OCI-LY1 (cell line): ENCODE results near the gene UNC13C.

Experiments used
- H2AFZ ChIP-seq: fragments of 200-600 bp; sonication (generic), shearing (Covaris generic); 2 replicates; pipeline ENCODE4 v1.6.0; 2014; ENCODE audit warnings: antibody characterized with exemption, mild to moderate bottlenecking, low read length
- H3F3A ChIP-seq: fragments of 200-600 bp; sonication (generic), shearing (Covaris generic); 2 replicates; pipeline ENCODE4 v1.6.0; 2014; ENCODE audit warnings: mild to moderate bottlenecking, antibody characterized with exemption, low read length, moderate library complexity; ENCODE audit not compliant: insufficient read depth
- H3K27ac ChIP-seq: fragments of 200-600 bp; sonication (generic); 2 replicates; pipeline ENCODE4 v1.5.1; 2014; ENCODE audit warnings: low read length, mixed run types, mild to moderate bottlenecking, low read depth; ENCODE audit not compliant: poor library complexity, severe bottlenecking
- H3K27me3 ChIP-seq: fragments of 200-600 bp; sonication (generic); 2 replicates; pipeline ENCODE4 v1.6.0; 2014; ENCODE audit warnings: antibody characterized with exemption, mild to moderate bottlenecking, low read length, moderate library complexity; ENCODE audit not compliant: insufficient read depth
- H3K36me3 ChIP-seq: fragments of 200-600 bp; sonication (generic); 2 replicates; pipeline ENCODE4 v1.6.1; 2014; ENCODE audit warnings: mild to moderate bottlenecking, antibody characterized with exemption, low read length, moderate library complexity, mixed read lengths; ENCODE audit not compliant: insufficient read depth
- H3K4me1 ChIP-seq: fragments of 200-600 bp; sonication (generic); 2 replicates; pipeline ENCODE4 v1.5.1; 2014; ENCODE audit warnings: mild to moderate bottlenecking, low read length, moderate library complexity; ENCODE audit not compliant: insufficient read depth, severe bottlenecking
- H3K4me2 ChIP-seq: fragments of 200-600 bp; sonication (generic), shearing (Covaris generic); 2 replicates; pipeline ENCODE4 v1.6.1; 2014; ENCODE audit warnings: low read length
- H3K4me3 ChIP-seq: fragments of 200-600 bp; sonication (generic); 2 replicates; pipeline ENCODE4 v1.5.1; 2014; ENCODE audit warnings: low read length, low read depth, mild to moderate bottlenecking, mixed read lengths; ENCODE audit not compliant: poor library complexity, severe bottlenecking
- H3K79me2 ChIP-seq: fragments of 200-600 bp; shearing (Covaris generic); 2 replicates; pipeline ENCODE4 v1.6.1; 2016; ENCODE audit warnings: mixed run types, low read length, mixed read lengths; ENCODE audit not compliant: insufficient read depth
- H3K9ac ChIP-seq: fragments of 200-600 bp; sonication (generic), shearing (Covaris generic); 2 replicates; pipeline ENCODE4 v1.6.1; 2014; ENCODE audit warnings: mild to moderate bottlenecking, low read length, mixed read lengths
- H3K9me2 ChIP-seq: fragments of 200-600 bp; sonication (generic), shearing (Covaris generic); 2 replicates; pipeline ENCODE4 v1.6.1; 2014; ENCODE audit warnings: low read depth, mild to moderate bottlenecking, low read length, mixed read lengths
- H3K9me3 ChIP-seq: fragments of 200-600 bp; shearing (Covaris generic); 2 replicates; pipeline ENCODE4 v1.6.1; 2014; ENCODE audit warnings: low read length, mixed read lengths
- H4K20me1 ChIP-seq: fragments of 200-600 bp; sonication (generic), shearing (Covaris generic); 2 replicates; pipeline ENCODE4 v1.6.0; 2016; ENCODE audit warnings: mild to moderate bottlenecking, low read length; ENCODE audit not compliant: insufficient read depth
- EZH2 ChIP-seq: fragments of 200-600 bp; sonication (generic), shearing (Covaris generic); IDR thresholded peaks from 2 replicates; pipeline ENCODE4 v1.8.0; 2017; ENCODE audit warnings: borderline replicate concordance, mixed run types, mild to moderate bottlenecking, antibody characterized with exemption, low read length, moderate library complexity, mixed read lengths
- TF ChIP-seq, protein P1 (sequence below): fragments of 200-600 bp; sonication (generic), shearing (Covaris generic); IDR thresholded peaks from 2 replicates; pipeline ENCODE4 v1.5.1; 2017; ENCODE audit warnings: mild to moderate bottlenecking, antibody characterized with exemption, low read length, moderate library complexity, mixed read lengths

Gene UNC13C

DNA sequence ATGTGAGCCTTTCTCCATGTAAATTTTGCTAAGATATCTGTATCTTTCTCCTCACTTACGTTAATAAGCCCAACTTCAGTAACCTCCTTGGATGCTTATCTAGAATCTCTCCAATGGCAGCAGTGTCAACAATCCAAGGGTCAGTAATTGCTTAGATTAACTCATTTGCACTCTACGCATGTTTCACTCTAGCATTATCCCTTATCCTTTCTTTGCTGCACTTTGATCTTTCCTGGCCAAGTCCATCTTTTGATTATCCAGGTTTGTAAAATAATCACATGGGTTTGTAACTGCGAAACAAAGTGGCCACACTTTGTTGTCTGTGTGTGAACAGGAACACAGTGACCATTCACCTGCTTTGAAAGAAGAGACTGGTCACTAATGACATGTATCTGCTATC is 640.9 kb downstream of the UNC13C start:
- peaks cover 11% of the 10 kb centered on the region for H3K4me1 ChIP-seq
- H3K4me2 ChIP-seq = no peak overlapping the region
- no peak for TF ChIP-seq EZH2
- no peaks in the 10 kb centered on the region for H4K20me1 ChIP-seq
- H3F3A ChIP-seq = no peaks in the 10 kb centered on the region
- no peak overlapping the region for H3K27ac ChIP-seq
- no peak overlapping the region for H2AFZ ChIP-seq
- no peaks in the 10 kb centered on the region for H3K9me3 ChIP-seq
- H3K36me3 ChIP-seq = no peaks in the 10 kb centered on the region
- H3K9ac ChIP-seq = no peak overlapping the region
- H3K9me2 ChIP-seq = no peaks in the 10 kb centered on the region; the same call in 1 of the 2 replicates
- H3K27me3 ChIP-seq = no peaks in the 10 kb centered on the region
- H3K4me3 ChIP-seq = no peak overlapping the region
- H3K79me2 ChIP-seq = no peaks in the 10 kb centered on the region

DNA sequence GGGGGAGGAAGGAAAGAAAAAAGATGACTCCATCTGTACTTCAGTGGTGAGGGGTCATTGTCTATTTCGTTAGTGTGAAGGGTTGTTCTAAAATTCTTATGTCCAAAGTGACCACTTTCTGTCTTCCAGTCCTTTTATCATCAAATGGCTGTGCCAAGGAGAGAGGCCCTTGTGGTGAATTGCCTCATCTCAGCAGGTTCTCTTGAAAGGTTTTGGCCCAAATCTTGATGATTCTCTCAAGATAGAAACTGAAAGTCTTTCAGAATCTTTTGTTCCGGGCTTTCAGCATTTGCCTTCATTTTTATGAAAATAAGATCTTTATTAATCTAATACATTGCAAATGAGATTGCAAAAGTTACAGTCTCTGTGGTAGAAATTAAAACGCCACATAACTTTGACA is 642.7 kb downstream of the UNC13C start:
- Histone ChIP-seq H3K27me3 (no peaks in the 10 kb centered on the region), H3K4me1 (peaks cover 11% of the 10 kb centered on the region), H3K9me2 (no peaks in the 10 kb centered on the region; the same call in 1 of the 2 replicates), H3K9me3 (no peaks in the 10 kb centered on the region), H3K9ac (no peak overlapping the region), H4K20me1 (no peaks in the 10 kb centered on the region), H3K79me2 (no peaks in the 10 kb centered on the region), H2AFZ (no peak overlapping the region), H3K4me2 (peak overlapping the region; percentile 29), H3K27ac (no peak overlapping the region), H3F3A (no peaks in the 10 kb centered on the region), H3K4me3 (no peak overlapping the region), H3K36me3 (no peaks in the 10 kb centered on the region)
- TF ChIP-seq, protein P1, sequence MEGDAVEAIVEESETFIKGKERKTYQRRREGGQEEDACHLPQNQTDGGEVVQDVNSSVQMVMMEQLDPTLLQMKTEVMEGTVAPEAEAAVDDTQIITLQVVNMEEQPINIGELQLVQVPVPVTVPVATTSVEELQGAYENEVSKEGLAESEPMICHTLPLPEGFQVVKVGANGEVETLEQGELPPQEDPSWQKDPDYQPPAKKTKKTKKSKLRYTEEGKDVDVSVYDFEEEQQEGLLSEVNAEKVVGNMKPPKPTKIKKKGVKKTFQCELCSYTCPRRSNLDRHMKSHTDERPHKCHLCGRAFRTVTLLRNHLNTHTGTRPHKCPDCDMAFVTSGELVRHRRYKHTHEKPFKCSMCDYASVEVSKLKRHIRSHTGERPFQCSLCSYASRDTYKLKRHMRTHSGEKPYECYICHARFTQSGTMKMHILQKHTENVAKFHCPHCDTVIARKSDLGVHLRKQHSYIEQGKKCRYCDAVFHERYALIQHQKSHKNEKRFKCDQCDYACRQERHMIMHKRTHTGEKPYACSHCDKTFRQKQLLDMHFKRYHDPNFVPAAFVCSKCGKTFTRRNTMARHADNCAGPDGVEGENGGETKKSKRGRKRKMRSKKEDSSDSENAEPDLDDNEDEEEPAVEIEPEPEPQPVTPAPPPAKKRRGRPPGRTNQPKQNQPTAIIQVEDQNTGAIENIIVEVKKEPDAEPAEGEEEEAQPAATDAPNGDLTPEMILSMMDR = no peak
- no peak for TF ChIP-seq EZH2

DNA sequence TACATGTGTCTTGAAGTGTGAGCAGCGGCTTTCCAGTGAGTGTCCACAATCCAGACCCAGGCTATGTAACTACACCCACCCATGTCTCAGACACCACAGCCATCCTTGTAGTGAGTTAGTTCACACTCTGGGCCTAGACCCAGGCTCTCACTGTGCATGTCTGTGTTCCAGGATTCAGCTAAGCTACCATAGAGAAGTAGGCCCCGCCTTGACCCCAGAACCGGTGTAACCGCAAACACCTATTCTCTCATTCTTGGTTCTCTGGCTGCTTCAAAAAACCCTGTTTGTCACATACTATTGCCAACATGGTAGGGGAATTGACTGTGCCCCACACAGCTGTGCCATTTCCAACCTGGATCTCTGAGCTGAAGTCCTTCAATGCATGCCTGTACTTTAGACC is 657.9 kb downstream of the UNC13C start:
- no peak overlapping the region for H3K4me2 ChIP-seq
- no peaks in the 10 kb centered on the region for H3K79me2 ChIP-seq
- TF ChIP-seq EZH2 = no peak
- TF ChIP-seq, protein P1 = no peak
- H3K4me3 ChIP-seq = no peak overlapping the region
- no peaks in the 10 kb centered on the region for H3K9me2 ChIP-seq
- H3K9me3 ChIP-seq = no peaks in the 10 kb centered on the region
- H3K4me1 ChIP-seq = no peaks in the 10 kb centered on the region
- no peaks in the 10 kb centered on the region for H3K36me3 ChIP-seq
- H3K27ac ChIP-seq = no peak overlapping the region
- no peak overlapping the region for H3K9ac ChIP-seq
- H3F3A ChIP-seq = no peaks in the 10 kb centered on the region
- no peak overlapping the region for H2AFZ ChIP-seq
- no peaks in the 10 kb centered on the region for H4K20me1 ChIP-seq
- no peaks in the 10 kb centered on the region for H3K27me3 ChIP-seq

DNA sequence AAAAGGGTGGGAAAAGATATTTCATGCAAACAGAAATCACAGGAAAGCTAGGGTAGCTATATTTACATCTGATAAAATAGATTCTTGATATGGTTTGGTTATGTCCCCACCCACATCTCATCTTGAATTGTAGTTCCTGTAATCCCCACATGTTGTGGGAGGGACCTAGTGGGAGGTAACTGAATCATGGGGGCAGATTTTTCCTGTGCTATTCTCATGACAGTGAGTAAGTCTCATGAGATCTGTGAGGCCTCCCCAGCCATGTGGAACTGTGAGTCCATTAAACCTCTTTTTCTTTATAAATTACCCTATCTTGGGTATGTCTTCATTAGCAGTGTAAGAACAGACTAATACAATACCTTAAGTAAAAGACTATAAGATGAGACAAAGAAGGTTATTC is 660.4 kb downstream of the UNC13C start:
- no peak overlapping the region for H3K27ac ChIP-seq
- no peak for TF ChIP-seq EZH2
- TF ChIP-seq, protein P1 = no peak
- no peaks in the 10 kb centered on the region for H3K36me3 ChIP-seq
- H3K4me3 ChIP-seq = no peak overlapping the region
- no peaks in the 10 kb centered on the region for H3K9me3 ChIP-seq
- no peaks in the 10 kb centered on the region for H3F3A ChIP-seq
- H3K79me2 ChIP-seq = no peaks in the 10 kb centered on the region
- no peaks in the 10 kb centered on the region for H4K20me1 ChIP-seq
- no peaks in the 10 kb centered on the region for H3K27me3 ChIP-seq
- H3K4me2 ChIP-seq = no peak overlapping the region
- no peak overlapping the region for H3K9ac ChIP-seq
- H2AFZ ChIP-seq = no peak overlapping the region
- H3K9me2 ChIP-seq = no peaks in the 10 kb centered on the region
- H3K4me1 ChIP-seq = no peaks in the 10 kb centered on the region
